Loucy (cell line): Measurements from ENCODE around the gene INPP4B.

Source experiments
- CTCF ChIP-seq: fragments of 200-600 bp; sonication (generic); conservative IDR thresholded peaks from 2 replicates; pipeline ENCODE4 v1.5.1; 2014; ENCODE audit warnings: mild to moderate bottlenecking, antibody characterized with exemption, low read length
- EZH2phosphoT487 ChIP-seq: fragments of 200-600 bp; IDR thresholded peaks from 2 replicates; pipeline ENCODE4 v1.6.1; 2018; ENCODE audit warnings: antibody characterized with exemption, mild to moderate bottlenecking, moderate library complexity, borderline replicate concordance

DNA sequence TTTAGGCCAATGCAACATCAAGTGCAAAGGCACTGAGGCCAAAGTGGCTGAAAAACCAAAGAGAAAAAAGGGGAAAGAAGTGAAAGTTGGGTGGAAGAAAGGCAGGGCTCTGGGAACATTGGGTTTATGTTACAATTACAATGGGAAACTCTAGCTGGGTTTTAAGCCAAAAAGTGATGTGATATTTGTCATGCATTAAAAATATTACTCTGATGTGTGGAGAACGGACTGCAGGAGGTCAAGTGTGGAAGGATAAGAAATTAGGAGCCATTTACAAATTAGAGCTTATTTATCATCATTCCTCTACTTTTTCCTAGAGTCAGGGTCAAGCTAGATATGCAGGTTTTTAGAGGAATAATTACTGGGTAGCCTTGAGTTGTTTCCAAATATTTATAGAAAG is 516.8 kb downstream of the INPP4B start:
- TF ChIP-seq CTCF = no peak
- no peak for TF ChIP-seq EZH2phosphoT487
